HG03196 (cell line): ENCODE results near the gene HIPK2.

ENCODE experiments used
- ATAC-seq: cut with Tn5 transposase; IDR thresholded peaks from one replicate; pipeline ENCODE4 v1.9.1; 2021; ENCODE audit not compliant: unreplicated experiment

The HIPK2 gene

DNA sequence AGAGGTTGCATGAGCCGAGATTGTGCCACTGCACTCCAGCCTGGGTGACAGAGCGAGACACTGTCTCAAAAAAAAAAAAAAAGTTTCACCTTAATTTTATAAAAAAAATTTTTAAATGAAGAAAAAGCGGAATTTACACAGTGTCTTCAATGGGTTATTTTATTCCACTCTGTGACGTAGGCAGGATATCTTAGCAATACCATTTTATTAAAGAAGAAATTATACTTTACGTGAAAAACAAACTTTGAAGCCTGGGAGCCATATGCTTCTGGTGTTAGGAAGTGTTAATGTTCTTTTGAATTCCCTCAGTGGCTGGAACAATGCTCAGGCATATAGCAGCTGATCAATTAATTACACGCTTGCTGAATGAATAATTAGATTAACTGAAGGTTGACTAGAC, 176.6 kb downstream of the HIPK2 start:
- ATAC-seq = no peak

DNA sequence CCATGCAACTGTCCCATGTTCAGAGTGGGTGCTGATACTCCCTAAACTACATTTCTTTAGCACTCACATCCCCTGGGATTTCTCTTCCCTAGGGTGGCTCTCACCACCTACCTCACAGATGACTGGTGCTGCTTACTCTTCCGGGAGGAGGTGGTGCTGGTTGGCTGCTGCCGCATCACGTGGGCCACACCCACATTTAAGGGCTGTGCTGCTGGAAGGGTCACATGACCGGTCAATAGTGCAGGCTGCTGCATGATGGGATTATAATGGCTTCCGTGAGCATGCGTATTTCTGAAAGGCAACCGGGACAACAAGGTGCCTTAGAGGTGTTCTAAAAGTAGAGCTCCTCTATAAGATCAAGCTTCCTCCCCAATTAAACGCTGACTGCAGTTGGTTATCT, 177.5 kb downstream of the HIPK2 start:
- no peak for ATAC-seq

DNA sequence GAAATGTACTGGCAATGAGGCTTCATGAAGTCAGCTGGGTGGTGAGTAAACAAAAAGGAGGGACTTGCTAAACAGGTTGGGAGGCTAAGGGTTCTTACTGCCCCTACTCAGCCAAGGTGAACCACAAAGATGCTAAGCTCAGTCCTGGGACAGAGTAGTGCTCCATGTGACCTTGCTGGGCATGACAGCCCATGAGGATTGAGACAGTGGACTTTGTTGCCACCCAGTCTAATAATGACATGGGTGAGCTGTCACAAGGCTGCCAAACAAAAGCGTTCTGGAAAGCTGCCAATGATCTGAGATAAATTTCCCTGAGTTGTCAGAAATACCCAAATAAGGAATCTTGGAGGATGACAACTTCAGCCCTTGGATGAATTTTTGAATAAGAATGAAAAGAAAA, 179.2 kb downstream of the HIPK2 start:
- ATAC-seq = no peak

DNA sequence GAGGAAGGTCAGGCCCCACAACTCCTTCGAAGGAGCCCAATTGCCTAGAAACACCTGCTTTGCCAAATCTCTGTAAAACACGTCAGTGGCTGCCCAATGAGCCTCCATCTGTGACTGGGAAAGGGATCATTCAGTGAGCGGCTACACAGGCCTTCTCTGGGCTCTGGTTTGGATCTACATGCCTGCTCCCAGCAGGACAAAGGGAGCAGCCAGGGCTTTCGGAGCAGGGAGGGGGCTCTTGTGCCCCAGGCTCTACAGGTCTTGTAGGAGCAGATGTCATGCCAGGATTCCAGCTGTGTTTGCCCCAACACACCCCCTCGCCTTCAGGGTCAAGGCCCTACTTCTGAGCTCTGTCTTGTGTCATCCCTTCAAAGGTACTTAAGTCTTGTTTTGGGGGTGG, 180.8 kb downstream of the HIPK2 start:
- ATAC-seq = no peak

DNA sequence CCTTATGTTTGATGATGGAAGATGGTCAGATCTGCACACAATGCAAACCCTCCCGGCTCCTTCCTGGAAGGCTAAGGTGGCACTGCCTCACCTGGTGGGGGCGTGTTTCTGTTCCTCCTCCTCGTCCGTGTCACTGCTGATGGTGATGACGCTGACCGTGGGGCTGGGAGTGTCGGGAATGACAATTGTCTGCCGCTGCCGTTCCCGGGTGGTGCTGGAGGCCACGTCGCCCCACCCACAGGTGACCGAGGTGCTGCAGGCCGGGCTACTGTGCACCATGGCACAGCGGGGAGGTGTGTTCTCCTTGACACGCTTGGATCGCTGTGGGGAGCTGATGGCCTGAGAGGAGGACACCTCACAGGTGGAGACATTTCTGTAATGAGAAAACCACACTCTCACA, 181.2 kb downstream of the HIPK2 start:
- ATAC-seq = no peak

DNA sequence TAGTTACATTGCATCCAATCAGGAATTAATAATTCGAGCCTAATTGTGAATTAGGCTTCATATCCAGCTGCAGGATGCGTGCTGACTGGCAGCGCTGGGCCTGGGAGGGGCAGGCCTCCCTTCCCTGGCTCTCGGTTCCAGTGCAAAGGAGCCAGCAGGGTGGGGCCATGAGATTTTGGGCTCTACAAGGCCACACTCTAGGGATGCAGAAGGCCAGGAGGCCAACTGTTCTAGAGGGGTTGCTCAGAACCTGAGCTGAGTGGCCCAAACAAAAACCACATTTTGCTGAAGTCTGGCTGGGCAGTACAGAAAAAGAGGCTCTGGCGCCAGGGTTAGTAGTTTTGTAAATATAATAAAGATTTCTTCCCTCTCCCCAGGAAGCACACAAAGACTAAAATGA, 182.0 kb downstream of the HIPK2 start:
- no peak for ATAC-seq

DNA sequence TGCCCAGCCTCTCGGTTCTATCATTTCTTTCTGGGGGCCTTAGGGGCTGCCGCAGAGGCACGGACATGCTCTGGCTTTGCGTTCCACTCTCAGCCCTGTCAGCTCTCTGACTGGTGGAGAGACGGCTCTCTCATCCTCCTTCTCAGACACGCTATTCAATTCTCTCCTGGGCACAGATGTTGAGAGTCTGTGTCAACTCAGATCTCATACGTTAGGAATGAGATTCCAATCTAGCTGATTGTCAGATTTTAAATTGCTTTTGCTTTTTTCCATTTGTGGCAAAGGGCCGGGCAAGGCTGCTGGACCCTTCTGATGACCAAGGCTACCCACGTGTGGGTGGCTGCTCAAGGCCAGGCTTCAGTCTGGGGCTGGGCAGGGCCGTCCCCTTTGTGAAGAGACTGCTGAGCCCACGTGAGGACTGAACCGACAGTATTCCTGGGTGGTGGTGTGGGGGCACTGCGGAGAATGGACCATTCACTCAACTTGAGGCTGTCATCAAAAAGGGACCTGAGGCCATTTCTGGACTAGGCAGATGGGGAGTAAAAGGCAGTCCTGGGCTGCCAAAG, 182.8 kb downstream of the HIPK2 start:
- ATAC-seq = no peak

DNA sequence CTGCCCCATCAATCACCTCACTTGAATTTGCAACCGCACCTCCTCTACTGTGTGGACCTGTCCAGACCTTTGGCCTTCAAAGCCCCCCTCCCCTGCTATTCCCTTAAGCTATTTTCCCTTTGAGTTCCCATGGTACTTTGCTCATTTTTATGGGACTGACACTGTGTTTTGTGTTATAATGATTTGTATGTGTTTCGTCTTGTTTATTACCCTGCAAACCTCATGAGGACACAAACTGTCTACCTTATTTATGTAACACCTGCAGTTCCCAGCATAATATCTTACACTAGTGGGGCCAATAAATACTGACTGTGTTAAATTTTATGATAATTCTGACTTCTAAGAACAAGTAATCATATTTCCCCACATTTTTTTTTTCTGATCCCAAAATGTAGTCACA, 183.7 kb downstream of the HIPK2 start:
- ATAC-seq = no peak

DNA sequence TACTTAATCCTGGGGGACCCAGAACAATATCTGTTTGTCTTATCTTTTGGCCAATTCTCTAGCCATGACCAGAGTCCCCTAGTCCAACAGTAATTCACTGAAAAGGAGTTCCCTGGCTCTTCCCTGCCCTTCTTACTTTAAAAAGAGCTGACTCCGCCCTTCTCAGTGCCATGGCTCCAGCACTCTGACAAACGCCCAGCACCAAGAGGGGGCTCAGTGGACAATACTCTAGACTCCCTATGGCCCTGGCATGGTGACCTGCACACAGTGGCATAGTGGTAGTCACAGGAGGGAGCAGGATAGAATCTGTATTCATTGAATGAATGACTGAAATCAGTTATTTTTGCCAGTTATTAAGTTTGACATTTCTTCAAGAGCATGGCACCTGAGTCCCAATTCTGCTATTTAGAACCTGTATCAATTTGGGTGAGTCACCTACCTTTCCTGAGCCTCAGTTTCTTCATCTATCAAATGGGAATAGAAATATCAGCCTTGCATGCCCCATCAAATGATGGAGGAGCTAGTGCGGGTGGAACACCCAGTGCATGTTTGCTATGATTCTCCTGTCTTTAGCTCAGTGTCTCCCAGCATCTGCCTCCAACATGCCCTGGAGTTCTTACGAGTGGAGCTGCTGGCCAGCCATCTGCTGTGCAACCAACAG, 184.9 kb downstream of the HIPK2 start:
- no peak for ATAC-seq

DNA sequence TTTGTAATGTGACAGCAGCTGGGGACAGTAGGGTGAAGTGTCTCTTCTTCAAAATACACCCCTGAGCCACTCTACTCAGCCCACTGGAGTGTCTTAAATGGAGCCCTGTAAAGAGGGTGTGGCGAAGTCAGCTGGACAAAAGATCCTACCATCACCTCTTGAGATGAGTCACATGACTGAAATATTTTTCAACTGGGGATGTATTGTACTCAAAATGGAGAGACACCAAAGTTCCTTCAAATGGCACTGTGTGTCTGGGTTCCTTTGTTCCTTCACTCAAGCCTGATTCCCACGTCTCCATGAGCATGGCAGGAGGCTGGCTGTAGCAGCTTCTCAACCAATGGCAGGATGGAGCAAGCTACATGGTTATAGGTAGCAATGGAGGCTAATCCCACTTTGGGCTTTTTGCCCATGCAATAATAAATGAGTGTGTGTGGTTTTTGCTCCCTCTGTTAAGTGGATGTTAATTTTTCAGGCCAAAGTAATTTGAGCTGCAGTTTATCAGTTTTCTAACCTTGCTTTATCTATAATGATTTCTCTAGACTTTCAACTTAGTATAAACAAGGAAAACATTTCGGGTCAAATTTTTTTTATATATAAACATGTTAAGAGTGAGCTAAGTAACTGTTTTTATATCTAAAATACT, 186.1 kb downstream of the HIPK2 start:
- ATAC-seq = no peak

DNA sequence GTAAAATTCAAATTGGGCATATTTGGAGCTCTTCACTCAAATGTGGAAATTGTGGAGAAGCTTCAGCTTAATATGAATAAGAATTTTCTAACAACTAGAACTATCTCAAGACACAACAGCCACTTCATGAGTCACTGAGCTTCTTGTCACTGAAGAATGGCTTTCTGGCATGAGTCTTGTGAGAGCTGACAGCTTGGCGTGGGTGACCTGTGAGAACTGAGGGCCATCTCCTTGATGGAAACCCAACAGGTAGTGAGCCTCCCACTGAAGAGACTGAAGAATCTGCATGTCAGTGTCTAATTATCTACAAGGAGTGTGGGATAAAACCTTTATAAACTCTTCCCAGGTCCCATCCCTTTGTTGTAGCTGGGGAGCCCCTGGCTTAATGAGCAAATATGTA, 188.3 kb downstream of the HIPK2 start:
- ATAC-seq = no peak

DNA sequence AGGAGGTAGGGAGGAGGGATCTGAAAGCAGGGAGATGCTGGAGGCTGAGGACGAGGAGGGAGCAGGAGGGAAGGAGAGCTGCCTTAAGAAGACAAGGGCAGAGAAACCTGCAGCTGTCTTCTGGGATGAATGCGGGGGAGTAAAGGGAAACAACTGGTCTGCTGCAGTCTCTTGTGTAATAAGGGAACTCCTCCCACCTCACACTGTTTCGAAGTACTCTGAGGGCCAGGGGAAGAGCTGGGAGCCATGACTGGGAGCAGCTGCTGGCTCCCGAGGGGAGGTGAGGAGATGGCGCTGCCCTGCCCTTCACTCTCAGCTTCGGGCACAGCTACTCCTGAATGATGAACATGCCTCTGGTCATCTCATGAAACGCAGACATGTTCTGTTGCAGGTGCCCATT, 189.2 kb downstream of the HIPK2 start:
- ATAC-seq = no peak

DNA sequence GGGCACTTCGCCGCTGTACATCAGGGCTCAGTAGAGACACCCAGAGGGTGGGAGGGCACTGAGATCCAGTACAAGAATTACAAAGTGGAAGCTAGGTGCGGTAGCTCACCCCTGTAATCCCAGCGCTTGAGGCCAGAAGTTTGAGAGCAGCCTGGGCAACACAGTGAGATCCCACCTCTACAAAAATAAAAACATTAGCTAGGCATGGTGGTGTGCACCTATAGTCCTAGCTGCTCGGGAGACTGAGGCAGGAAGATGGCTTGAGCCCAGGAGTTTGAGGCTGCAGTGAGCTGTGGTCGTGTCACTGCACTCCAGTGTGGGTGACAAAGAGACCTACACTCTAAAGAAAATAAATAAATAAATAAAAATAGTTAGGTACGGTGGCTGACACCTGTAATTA, 190.3 kb downstream of the HIPK2 start:
- ATAC-seq = no peak

DNA sequence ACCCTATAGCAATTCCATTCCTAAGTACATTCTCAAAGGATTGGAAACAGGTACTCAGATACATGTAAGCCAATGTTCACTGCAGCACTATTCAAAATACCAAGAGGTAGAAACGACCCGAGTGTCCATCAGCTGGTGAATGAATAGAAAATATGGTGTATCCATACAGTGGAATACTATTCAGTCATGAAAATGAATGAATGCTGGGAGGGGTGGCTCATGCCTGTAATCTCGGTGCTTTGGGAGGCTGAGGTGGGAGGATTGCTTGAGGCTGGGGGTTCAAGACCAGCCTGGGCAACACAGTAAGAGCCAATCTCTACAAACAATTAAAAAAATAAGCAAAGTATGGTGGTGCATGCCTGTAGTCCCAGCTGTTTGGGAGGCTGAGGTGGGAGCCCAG, 191.5 kb downstream of the HIPK2 start:
- ATAC-seq = no peak

DNA sequence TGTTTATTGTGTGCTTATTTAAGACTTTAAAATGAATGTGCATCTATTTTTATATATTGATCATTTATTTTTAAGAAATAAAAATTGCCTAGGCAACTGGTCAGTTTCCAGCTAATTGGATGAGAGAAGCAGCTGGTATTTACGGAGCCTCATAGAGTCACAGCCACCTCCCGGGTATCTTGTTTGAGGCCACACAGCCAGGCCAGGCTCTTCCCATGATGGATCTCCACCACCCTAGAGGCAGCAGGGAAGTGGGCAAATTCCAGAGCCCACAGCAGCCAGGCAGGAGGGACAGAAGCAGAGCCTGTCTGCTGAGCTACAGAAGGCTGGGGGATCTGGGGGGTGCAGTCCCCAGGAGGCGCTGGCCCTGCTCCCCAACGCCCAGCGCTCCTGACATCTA, 192.8 kb downstream of the HIPK2 start:
- ATAC-seq = no peak

DNA sequence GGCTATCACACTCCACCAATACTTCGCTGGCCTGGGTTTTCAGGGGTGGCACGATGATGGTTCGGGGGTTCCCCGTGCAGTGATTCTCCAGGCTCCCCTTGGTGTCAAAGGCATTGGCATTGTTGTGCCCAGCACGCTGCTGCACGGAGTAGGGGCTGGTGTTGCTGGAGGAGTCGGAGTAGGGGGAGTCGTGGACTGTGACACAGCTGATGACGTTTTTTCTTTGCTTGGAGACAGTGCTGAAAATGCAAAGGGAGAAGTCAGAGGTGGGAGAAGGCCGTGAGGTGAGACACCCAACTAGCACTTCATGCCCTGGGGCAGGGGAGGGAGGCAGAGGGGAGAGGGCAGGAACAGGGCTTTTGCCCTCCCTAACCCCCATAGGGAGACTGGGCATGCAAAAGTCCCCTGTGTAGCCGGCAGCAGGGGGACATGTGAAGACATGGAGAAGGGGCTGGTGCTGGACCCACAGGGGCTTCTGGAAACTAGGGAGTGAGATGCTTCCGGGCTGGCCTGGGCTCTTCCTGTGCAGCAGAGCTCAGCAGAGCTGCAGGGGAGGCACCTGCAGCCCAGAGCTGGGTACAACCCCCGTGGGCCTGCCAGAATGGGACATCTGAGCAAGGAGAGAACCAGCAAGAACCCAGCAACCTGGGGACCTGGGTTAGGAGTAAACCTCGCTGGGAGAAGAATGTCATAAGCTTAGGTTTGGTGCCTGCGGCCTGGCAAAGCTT, 193.8 kb downstream of the HIPK2 start:
- ATAC-seq = no peak

DNA sequence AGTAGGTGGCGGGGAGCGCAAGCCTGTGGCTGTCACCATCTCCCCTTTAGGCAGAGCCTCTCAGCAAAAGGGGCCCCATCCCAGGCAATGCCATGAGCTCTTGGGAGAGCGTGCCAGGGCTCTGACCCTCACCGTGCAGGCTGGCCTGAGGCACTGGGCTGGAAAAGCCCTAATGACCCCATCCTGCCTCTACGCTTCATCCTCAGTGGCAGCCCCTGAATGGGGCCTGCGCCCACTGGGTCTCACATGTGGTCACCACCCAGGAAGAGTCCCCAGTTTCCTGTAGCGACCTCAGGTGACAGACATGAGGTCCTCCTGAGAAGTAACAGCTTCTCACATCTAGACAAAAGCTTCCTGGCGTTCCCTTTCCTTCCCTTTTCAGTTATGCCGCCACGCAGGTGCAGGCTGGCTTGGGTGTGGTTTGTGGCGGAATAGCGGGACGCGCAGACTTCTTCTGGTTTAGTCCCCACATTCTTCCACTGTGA, 195.1 kb downstream of the HIPK2 start:
- no peak for ATAC-seq

DNA sequence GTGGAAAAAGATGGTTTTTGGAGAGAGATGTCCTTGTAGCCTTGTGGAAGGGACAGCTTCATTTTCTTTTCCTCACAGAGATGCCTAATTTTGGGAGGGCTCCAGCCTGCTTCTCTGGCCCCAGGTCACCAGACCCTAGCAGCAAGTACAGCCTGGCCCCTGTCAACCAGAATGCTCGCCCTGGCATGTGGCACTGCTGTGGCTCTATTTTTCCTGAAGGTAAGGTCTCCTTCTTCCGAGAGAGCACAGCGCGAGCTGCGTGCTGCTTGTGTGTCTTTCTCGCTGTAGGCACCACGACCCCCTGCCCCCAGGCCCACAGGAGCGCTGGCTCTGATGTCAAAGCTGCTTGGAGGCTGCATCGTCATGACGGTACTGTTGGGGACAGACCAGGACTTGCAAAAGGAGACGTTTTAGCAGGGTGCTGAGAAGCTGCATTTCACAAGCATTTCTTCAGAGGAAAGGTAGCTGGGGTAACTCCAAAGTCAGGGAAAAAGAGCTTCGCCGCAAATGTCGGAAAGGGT, 195.6 kb downstream of the HIPK2 start:
- no peak for ATAC-seq

DNA sequence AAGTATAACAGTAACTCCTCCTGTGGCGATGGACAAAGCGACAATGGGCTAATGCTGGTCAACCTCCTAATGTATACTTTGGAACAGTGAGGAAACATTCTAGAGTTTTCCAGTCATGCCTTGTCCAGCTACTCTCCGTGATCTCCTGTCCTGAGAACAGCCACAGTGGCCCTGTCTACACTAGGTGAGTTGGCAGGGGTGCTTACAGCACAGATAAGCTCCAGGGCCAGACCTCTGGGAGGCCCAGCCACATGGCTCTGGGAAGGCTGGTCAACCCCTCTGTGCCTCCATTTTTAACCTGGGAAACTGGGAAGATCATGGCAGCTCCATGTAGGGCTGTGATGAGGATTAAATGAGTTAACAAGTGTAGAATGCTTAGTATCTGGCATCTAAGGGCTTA, 197.4 kb downstream of the HIPK2 start:
- ATAC-seq = no peak

DNA sequence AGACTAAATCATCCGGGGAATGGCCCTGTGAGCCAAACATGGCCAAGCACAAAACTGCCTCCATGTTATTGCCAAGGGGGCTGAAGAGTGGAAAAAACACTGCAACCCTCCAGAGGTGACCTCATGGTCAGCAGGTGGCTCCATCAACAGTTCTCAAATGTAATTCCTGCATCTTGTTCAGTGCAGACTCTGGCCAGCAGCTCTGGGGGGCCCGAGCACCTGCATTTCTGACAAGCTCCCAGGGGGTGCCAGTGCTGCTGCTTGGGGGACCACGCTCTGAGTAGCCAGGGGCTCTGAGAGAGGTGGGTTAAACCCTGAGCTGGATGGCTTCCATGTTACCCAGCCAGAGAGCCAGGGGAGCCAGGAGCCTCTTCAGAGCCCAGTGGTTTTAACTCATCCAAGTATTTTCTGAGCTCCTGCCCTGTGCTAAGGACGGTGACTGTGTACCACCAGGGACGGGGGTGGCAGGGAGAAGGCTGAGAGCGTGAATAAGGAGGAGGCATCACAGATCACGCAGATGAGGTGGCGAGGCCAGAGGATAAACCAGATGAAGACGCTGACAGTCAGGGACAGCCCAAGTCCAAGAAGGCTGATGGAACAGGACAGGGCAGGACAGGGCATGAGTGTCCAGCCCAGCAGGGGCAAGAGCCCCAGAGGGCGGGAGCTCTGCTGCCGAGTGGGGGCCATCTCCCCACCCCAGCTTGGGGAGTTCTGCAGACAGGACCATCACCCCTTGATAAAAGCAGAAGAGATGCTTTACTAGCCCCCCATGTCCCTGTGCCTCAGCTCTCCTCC, 201.4 kb downstream of the HIPK2 start:
- ATAC-seq = no peak

DNA sequence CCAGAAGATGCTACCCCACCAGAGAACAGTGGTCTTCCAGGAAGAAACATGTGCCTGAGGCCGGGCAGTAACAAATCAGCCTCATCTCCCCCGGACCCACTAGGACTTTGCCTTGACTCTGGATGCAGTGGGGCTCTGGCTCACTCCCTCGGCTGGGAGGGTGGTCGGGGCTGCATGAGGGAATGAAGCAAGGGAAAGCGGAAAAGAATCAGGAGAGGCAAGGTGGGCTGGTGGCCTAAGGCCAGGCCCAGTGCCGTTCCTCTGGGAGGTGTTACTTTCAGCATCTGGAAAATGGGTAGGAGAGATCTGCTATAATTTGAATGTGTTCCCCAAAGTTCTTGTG, 202.5 kb downstream of the HIPK2 start:
- ATAC-seq = no peak
